ENCODE data around the gene PMM1.
"Not testable (repeated sequence)": the region's sequence is repeated elsewhere in the genome, so short reads cannot be mapped to it uniquely, and the experiment has no call there.

PMM1 gene

GRCh38 chr22:41596776-41597634 lies 7.4 kb upstream of the PMM1 start:
- no peak for DNase-seq (ENCODE audit: low read depth)

- DNase-seq (ENCODE audit: low read depth): no peak
Observed at GRCh38 chr22:41595703-41596102, 6.1 kb upstream of the PMM1 start.

GRCh38 chr22:41593336-41593960 lies 3.8 kb upstream of the PMM1 start:
- DNase-seq (ENCODE audit: low read depth): not testable (repeated sequence)

GRCh38 chr22:41587347-41587723 lies 2.3 kb downstream of the PMM1 start:
- DNase-seq (ENCODE audit: low read depth): no peak

GRCh38 chr22:41585898-41586297 lies 3.7 kb downstream of the PMM1 start:
- no peak for DNase-seq (ENCODE audit: low read depth)

- no peak for DNase-seq (ENCODE audit: low read depth)
Observed at GRCh38 chr22:41584881-41585280, 4.8 kb downstream of the PMM1 start.

GRCh38 chr22:41582694-41583093 lies 6.9 kb downstream of the PMM1 start:
- DNase-seq (ENCODE audit: low read depth): no peak

- DNase-seq (ENCODE audit: low read depth): no peak
Observed at GRCh38 chr22:41579997-41580355, 9.7 kb downstream of the PMM1 start.

- DNase-seq (ENCODE audit: low read depth): no peak
Observed at GRCh38 chr22:41579297-41579996, 10.2 kb downstream of the PMM1 start.

GRCh38 chr22:41578818-41579217 lies 10.8 kb downstream of the PMM1 start:
- no peak for DNase-seq (ENCODE audit: low read depth)

- no peak for DNase-seq (ENCODE audit: low read depth)
Observed at GRCh38 chr22:41578114-41578513, 11.5 kb downstream of the PMM1 start.

GRCh38 chr22:41576877-41577276 lies 12.8 kb downstream of the PMM1 start:
- DNase-seq (ENCODE audit: low read depth): no peak

GRCh38 chr22:41575533-41575932 lies 14.1 kb downstream of the PMM1 start:
- no peak for DNase-seq (ENCODE audit: low read depth)

- DNase-seq (ENCODE audit: low read depth): no peak
Observed at GRCh38 chr22:41574847-41575381, 14.7 kb downstream of the PMM1 start.

GRCh38 chr22:41573677-41574076 lies 16.0 kb downstream of the PMM1 start:
- DNase-seq (ENCODE audit: low read depth): no peak

GRCh38 chr22:41572305-41572704 lies 17.3 kb downstream of the PMM1 start:
- not testable (repeated sequence) for DNase-seq (ENCODE audit: low read depth)

- DNase-seq (ENCODE audit: low read depth): no peak
Observed at GRCh38 chr22:41571786-41572185, 17.9 kb downstream of the PMM1 start.

- DNase-seq (ENCODE audit: low read depth): no peak
Observed at GRCh38 chr22:41570221-41570620, 19.4 kb downstream of the PMM1 start.

- no peak for DNase-seq (ENCODE audit: low read depth)
Observed at GRCh38 chr22:41568811-41569210, 20.8 kb downstream of the PMM1 start.

- no peak for DNase-seq (ENCODE audit: low read depth)
Observed at GRCh38 chr22:41567512-41567768, 22.2 kb downstream of the PMM1 start.

GRCh38 chr22:41565403-41566054 lies 24.1 kb downstream of the PMM1 start:
- DNase-seq (ENCODE audit: low read depth): no peak

- DNase-seq (ENCODE audit: low read depth): no peak
Observed at GRCh38 chr22:41564563-41564962, 25.1 kb downstream of the PMM1 start.
